Activated CD4-positive, alpha-beta T cell treated with anti-CD3 and anti-CD28 coated beads, Interleukin-2, amount 10 ng/mL, durations not matched to agents 7 days and 5 days (primary cell): ENCODE data around the gene CFAP97. TPM values are rescaled to one million over a fixed set of nuclear protein-coding genes. Genes with fewer than 3 reads are reported as not detected.
"Not testable (repeated sequence)": the region's sequence is repeated elsewhere in the genome, so short reads cannot be mapped to it uniquely, and the experiment has no call there.

Experiments
- CTCF ChIA-PET: fragments of 350-600 bp; sonication (Branson Sonifier 250); formaldehyde crosslinking; loops from one replicate; lab custom pipeline; 2021; ENCODE audit warnings: antibody characterized with exemption; lab: Charles Lee
- POLR2A ChIA-PET: fragments of 350-600 bp; sonication (Branson Sonifier 250); formaldehyde crosslinking; loops from one replicate; lab custom pipeline; 2021; ENCODE audit warnings: antibody characterized with exemption; lab: Charles Lee
- DNase-seq: peaks from one replicate; pipeline ENCODE4 v3.0.0-alpha.2; 2020
- H3K27ac Mint-ChIP-seq: one replicate; pipeline ENCODE4 v1.8.0; 2021; ENCODE audit warnings: mild to moderate bottlenecking, moderate library complexity, mixed read lengths
- H3K27me3 Mint-ChIP-seq: one replicate; pipeline ENCODE4 v1.8.0; 2021; ENCODE audit warnings: mixed read lengths
- H3K36me3 Mint-ChIP-seq: one replicate; pipeline ENCODE4 v1.8.0; 2021; ENCODE audit warnings: low read depth, mixed read lengths
- H3K4me1 Mint-ChIP-seq: one replicate; pipeline ENCODE4 v1.8.0; 2021; ENCODE audit warnings: mixed read lengths
- H3K4me3 Mint-ChIP-seq: one replicate; pipeline ENCODE4 v1.8.0; 2021; ENCODE audit warnings: mild to moderate bottlenecking, moderate library complexity, mixed read lengths
- H3K9me3 Mint-ChIP-seq: one replicate; pipeline ENCODE4 v1.8.0; 2021; ENCODE audit warnings: mixed read lengths
- total RNA-seq, 2 experiments: library from RNA; stranded (reverse); gene quantifications; one replicate each; pipeline ENCODE4 v1.2.3, GENCODE V29; 2021

CFAP97 gene
- total RNA-seq, 2 experiments from 2014 or later = 32.4 to 44.3 TPM

DNA sequence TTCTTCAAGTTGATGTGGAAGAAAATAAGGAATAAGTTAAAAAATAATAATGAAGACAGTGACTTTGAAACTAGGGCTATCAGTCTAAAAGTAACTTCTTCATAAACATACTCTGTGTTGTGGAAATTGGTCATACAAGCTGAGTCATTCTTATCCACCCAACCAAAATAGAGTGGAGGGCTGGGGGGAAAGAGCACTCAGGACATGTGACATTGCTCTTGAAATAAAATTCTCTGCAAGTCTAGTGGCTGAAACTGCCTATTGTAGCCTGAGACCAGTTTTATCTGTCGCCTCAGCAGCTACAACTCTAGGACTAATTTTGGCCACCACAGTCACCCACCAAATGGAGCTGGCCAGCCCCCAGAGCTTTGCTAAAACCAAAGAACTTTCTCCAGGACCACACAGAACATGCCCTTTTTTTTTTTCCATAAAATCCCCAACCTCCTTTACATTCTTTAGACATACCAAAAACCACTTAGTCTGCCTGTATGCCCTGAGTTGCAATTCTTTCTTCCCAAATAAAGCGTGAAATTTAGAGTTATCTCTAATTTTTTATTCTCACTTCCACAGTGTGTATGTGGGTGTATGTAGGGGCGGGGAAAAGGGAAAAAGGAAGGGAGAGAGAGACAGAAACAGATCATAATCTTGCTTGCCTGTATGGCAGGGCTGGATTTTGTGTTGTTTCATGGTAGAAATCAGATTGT, 83.7 kb downstream of the CFAP97 start:
- Mint-ChIP-seq H3K27me3 (peaks cover 50% of the 10 kb centered on the region), H3K27ac (no peak overlapping the region), H3K4me1 (peaks cover 9% of the 10 kb centered on the region), H3K4me3 (no peak overlapping the region), H3K9me3 (no peaks in the 10 kb centered on the region), H3K36me3 (no peaks in the 10 kb centered on the region)
- no peak for DNase-seq
- ChIA-PET CTCF (no interaction called here), POLR2A (no interaction called here)

- H3K27me3 Mint-ChIP-seq = peaks cover 45% of the 10 kb centered on the region
- H3K4me1 Mint-ChIP-seq, H3K4me3 Mint-ChIP-seq, POLR2A ChIA-PET, H3K9me3 Mint-ChIP-seq, H3K27ac Mint-ChIP-seq, H3K36me3 Mint-ChIP-seq, DNase-seq: not testable (repeated sequence)
- CTCF ChIA-PET = interaction anchor here (1.1 kb wide), 2 partner anchors 9 to 21 kb away, joined by 3 read pairs; no protein-coding TSS in a partner anchor
These were observed 84.3 kb downstream of the CFAP97 start for GRCh38 chr4:185119467-185119866.

DNA sequence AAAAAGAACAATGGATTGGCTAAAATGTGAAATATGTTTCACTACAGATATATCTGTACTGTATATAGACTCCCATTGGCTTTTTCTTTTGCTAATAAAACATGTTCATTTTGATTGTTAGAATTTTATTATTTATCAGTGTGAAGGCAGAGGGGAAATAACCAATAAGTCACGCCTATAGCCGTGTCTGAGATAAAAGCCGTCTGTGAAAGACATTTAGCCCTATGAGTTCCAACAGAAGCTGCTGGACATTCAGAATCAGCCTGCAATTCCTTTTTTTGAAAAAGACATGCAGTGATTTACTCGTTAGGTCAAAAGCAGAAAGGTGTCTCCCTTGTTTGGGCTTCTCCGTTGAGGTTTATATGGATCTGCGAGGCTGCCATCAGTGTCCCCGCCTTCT, 84.9 kb downstream of the CFAP97 start:
- H3K9me3 Mint-ChIP-seq = no peaks in the 10 kb centered on the region
- DNase-seq = no peak
- POLR2A ChIA-PET = no interaction called here
- H3K36me3 Mint-ChIP-seq = no peaks in the 10 kb centered on the region
- CTCF ChIA-PET = interaction anchor here (0.5 to 1.1 kb wide), 3 partner anchors 10 to 1712 kb away, joined by 3 read pairs; no protein-coding TSS in a partner anchor
- no peak overlapping the region for H3K27ac Mint-ChIP-seq
- H3K4me1 Mint-ChIP-seq = peaks cover 9% of the 10 kb centered on the region
- peaks cover 39% of the 10 kb centered on the region for H3K27me3 Mint-ChIP-seq
- H3K4me3 Mint-ChIP-seq = no peak overlapping the region

GRCh38 chr4:185117300-185117934, 86.4 kb downstream of the CFAP97 start:
- Mint-ChIP-seq H3K4me3 (no peak overlapping the region), H3K9me3 (no peaks in the 10 kb centered on the region), H3K27ac (no peak overlapping the region), H3K36me3 (no peaks in the 10 kb centered on the region), H3K4me1 (peaks cover 2% of the 10 kb centered on the region), H3K27me3 (peaks cover 25% of the 10 kb centered on the region)
- ChIA-PET CTCF (no interaction called here), POLR2A (no interaction called here)
- DNase-seq = no peak

- no peak overlapping the region for H3K4me3 Mint-ChIP-seq
- H3K9me3 Mint-ChIP-seq = no peaks in the 10 kb centered on the region
- H3K27ac Mint-ChIP-seq = no peak overlapping the region
- peaks cover 17% of the 10 kb centered on the region for H3K27me3 Mint-ChIP-seq
- H3K36me3 Mint-ChIP-seq = no peaks in the 10 kb centered on the region
- CTCF ChIA-PET = no interaction called here
- H3K4me1 Mint-ChIP-seq = no peaks in the 10 kb centered on the region
- DNase-seq = no peak
- POLR2A ChIA-PET = no interaction called here
These were observed 88.0 kb downstream of the CFAP97 start for GRCh38 chr4:185115827-185116232.

DNA sequence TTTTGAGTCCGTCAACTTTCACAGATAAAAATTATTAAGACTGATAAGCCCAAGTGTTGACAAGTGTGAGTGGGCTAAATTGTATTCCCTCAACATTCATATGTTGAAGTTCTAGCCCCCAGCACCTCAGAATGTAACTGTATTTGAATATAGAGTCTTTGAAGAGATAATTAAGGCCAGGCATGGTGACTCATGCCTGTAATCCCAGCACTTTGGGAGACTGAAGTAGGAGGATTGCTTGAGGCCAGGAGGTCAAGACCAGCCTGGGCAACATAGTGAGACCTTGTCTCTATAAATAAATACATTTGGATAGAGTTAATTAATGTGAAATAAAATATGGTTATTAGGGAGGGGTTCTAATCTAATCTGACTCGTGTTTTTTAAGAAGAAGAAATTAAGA, 90.5 kb downstream of the CFAP97 start:
- H3K4me1 Mint-ChIP-seq = no peaks in the 10 kb centered on the region
- ChIA-PET POLR2A (no interaction called here), CTCF (no interaction called here)
- H3K27me3 Mint-ChIP-seq = peaks cover 17% of the 10 kb centered on the region
- no peak overlapping the region for H3K27ac Mint-ChIP-seq
- no peak for DNase-seq
- no peak overlapping the region for H3K4me3 Mint-ChIP-seq
- no peaks in the 10 kb centered on the region for H3K36me3 Mint-ChIP-seq
- no peaks in the 10 kb centered on the region for H3K9me3 Mint-ChIP-seq

GRCh38 chr4:185112104-185112503, 91.7 kb downstream of the CFAP97 start:
- no peak for DNase-seq
- Mint-ChIP-seq H3K27ac (no peak overlapping the region), H3K9me3 (no peaks in the 10 kb centered on the region), H3K36me3 (no peaks in the 10 kb centered on the region), H3K4me1 (no peaks in the 10 kb centered on the region), H3K27me3 (peaks cover 26% of the 10 kb centered on the region), H3K4me3 (no peak overlapping the region)
- POLR2A ChIA-PET = no interaction called here
- CTCF ChIA-PET = no interaction called here

GRCh38 chr4:185110375-185110823, 93.4 kb downstream of the CFAP97 start:
- Mint-ChIP-seq H3K36me3 (no peaks in the 10 kb centered on the region), H3K27ac (no peak overlapping the region), H3K9me3 (no peaks in the 10 kb centered on the region), H3K27me3 (peaks cover 24% of the 10 kb centered on the region), H3K4me1 (no peaks in the 10 kb centered on the region), H3K4me3 (no peak overlapping the region)
- ChIA-PET POLR2A (no interaction called here), CTCF (no interaction called here)
- DNase-seq = no peak

- Mint-ChIP-seq H3K36me3 (no peaks in the 10 kb centered on the region), H3K4me1 (no peaks in the 10 kb centered on the region), H3K27me3 (peaks cover 24% of the 10 kb centered on the region), H3K4me3 (no peak overlapping the region), H3K9me3 (no peaks in the 10 kb centered on the region), H3K27ac (no peak overlapping the region)
- ChIA-PET CTCF (no interaction called here), POLR2A (no interaction called here)
- no peak for DNase-seq
These were observed 94.1 kb downstream of the CFAP97 start for GRCh38 chr4:185109736-185110135.

Other genes with a start within 250 kb of the CFAP97 start
- not detected for gene HELT, start 185.5 kb downstream of the CFAP97 start, total RNA-seq
- gene SLC25A4, start 60.7 kb downstream of the CFAP97 start, total RNA-seq = 1 to 10 TPM; 2.2 to 2.9 TPM
- gene SNX25, start 5.6 kb upstream of the CFAP97 start, total RNA-seq = 10 to 100 TPM in 1 of 2 experiments, 1 to 10 TPM in 1; 9.0 to 12.0 TPM
- under 1 TPM; 0.73 to 0.79 TPM for gene LRP2BP, start 191.9 kb upstream of the CFAP97 start, total RNA-seq
- gene ANKRD37, start 192.8 kb upstream of the CFAP97 start, total RNA-seq = 10 to 100 TPM; 12.0 to 12.8 TPM
- gene UFSP2, start 222.0 kb upstream of the CFAP97 start, total RNA-seq = 10 to 100 TPM; 17.9 to 20.3 TPM